MM.1S (cell line): ENCODE data around the gene PRR18.

ENCODE experiments used
- DNase-seq: peaks from one replicate; pipeline ENCODE4 v3.0.0-alpha.2; 2015
- H2AFZ ChIP-seq: fragments of 300-600 bp; sonication (generic); 2 replicates; pipeline ENCODE4 v1.6.0; 2016; ENCODE audit warnings: antibody characterized with exemption, low read length
- H3F3A ChIP-seq: fragments of 300-600 bp; sonication (generic); 2 replicates; pipeline ENCODE4 v1.6.1; 2016; ENCODE audit warnings: mild to moderate bottlenecking, antibody characterized with exemption, low read length, moderate library complexity, mixed read lengths; ENCODE audit not compliant: insufficient read depth
- H3K27ac ChIP-seq: fragments of 300-600 bp; sonication (generic); 2 replicates; pipeline ENCODE4 v1.5.1; 2016; ENCODE audit warnings: mild to moderate bottlenecking, low read length
- H3K27me3 ChIP-seq: fragments of 300-600 bp; sonication (generic); replicated peaks from 2 replicates; pipeline ENCODE4 v1.6.0; 2016; ENCODE audit warnings: low read length; ENCODE audit not compliant: insufficient read depth
- H3K36me3 ChIP-seq: fragments of 300-600 bp; sonication (generic); replicated peaks from 2 replicates; pipeline ENCODE4 v1.6.1; 2016; ENCODE audit warnings: mild to moderate bottlenecking, low read length, mixed read lengths; ENCODE audit not compliant: insufficient read depth
- H3K4me1 ChIP-seq: fragments of 300-600 bp; sonication (generic); 2 replicates; pipeline ENCODE4 v1.6.1; 2016; ENCODE audit warnings: low read length, mixed read lengths
- H3K4me2 ChIP-seq: fragments of 300-600 bp; sonication (generic); 2 replicates; pipeline ENCODE4 v1.6.0; 2016; ENCODE audit warnings: low read depth, low read length
- H3K4me3 ChIP-seq: fragments of 300-600 bp; sonication (generic); 2 replicates; pipeline ENCODE4 v1.5.1; 2016; ENCODE audit warnings: low read length, mixed read lengths
- H3K79me2 ChIP-seq: fragments of 300-600 bp; sonication (generic); 2 replicates; pipeline ENCODE4 v1.6.1; 2016; ENCODE audit warnings: mixed run types, low read length, mixed read lengths
- H3K9ac ChIP-seq: fragments of 300-600 bp; sonication (generic); 2 replicates; pipeline ENCODE4 v1.6.1; 2016; ENCODE audit warnings: low read length, mixed read lengths
- H3K9me2 ChIP-seq: fragments of 300-600 bp; sonication (generic); replicated peaks from 2 replicates; pipeline ENCODE4 v1.6.1; 2016; ENCODE audit warnings: mild to moderate bottlenecking, low read length, mixed read lengths; ENCODE audit not compliant: insufficient read depth
- H3K9me3 ChIP-seq: fragments of 300-600 bp; sonication (generic); replicated peaks from 2 replicates; pipeline ENCODE4 v1.6.1; 2016; ENCODE audit warnings: mild to moderate bottlenecking, low read length, mixed read lengths; ENCODE audit not compliant: insufficient read depth
- H4K20me1 ChIP-seq: fragments of 300-600 bp; sonication (generic); 2 replicates; pipeline ENCODE4 v1.6.1; 2016; ENCODE audit warnings: mild to moderate bottlenecking, low read length, moderate library complexity, mixed read lengths; ENCODE audit not compliant: insufficient read depth
- CTCF ChIP-seq: fragments of 300-600 bp; sonication (generic); IDR thresholded peaks from 2 replicates; pipeline ENCODE4 v1.5.1; 2016; ENCODE audit warnings: antibody characterized with exemption, low read length, mixed read lengths
- EZH2 ChIP-seq: fragments of 300-600 bp; sonication (generic); optimal IDR thresholded peaks from 2 replicates; pipeline ENCODE3; 2017; ENCODE audit warnings: low read depth, mild to moderate bottlenecking, antibody characterized with exemption, low read length, mixed read lengths
- EZH2phosphoT487 ChIP-seq: fragments of 300-600 bp; sonication (generic); IDR thresholded peaks from 2 replicates; pipeline ENCODE4 v1.6.1; 2018; ENCODE audit warnings: antibody characterized with exemption, low read length

Gene PRR18

GRCh38 chr6:166275714-166276166, 32.5 kb downstream of the PRR18 start:
- no peaks in the 10 kb centered on the region for H3K27me3 ChIP-seq
- H3K27ac ChIP-seq: no peak overlapping the region
- peak; percentile 88 for TF ChIP-seq CTCF
- no peak for TF ChIP-seq EZH2
- TF ChIP-seq EZH2phosphoT487: no peak
- no peaks in the 10 kb centered on the region for H3K9me2 ChIP-seq
- no peak overlapping the region for H2AFZ ChIP-seq
- no peaks in the 10 kb centered on the region for H3K79me2 ChIP-seq
- H3K4me2 ChIP-seq: no peak overlapping the region
- H3K9ac ChIP-seq: no peak overlapping the region
- H3K9me3 ChIP-seq: no peaks in the 10 kb centered on the region
- no peaks in the 10 kb centered on the region for H3F3A ChIP-seq
- no peaks in the 10 kb centered on the region for H3K36me3 ChIP-seq
- DNase-seq: peak; percentile 50
- H3K4me3 ChIP-seq: no peak overlapping the region
- H4K20me1 ChIP-seq: no peaks in the 10 kb centered on the region
- H3K4me1 ChIP-seq: no peaks in the 10 kb centered on the region

- H3K36me3 ChIP-seq: no peaks in the 10 kb centered on the region
Measured at GRCh38 chr6:166274739-166275370, 33.3 kb downstream of the PRR18 start.

GRCh38 chr6:166274163-166274562, 34.0 kb downstream of the PRR18 start:
- H3F3A ChIP-seq: no peaks in the 10 kb centered on the region
- H4K20me1 ChIP-seq: no peaks in the 10 kb centered on the region
- no peak overlapping the region for H3K27ac ChIP-seq
- H3K9me2 ChIP-seq: no peaks in the 10 kb centered on the region
- no peak overlapping the region for H3K9ac ChIP-seq
- TF ChIP-seq EZH2phosphoT487 (no peak), EZH2 (no peak), CTCF (no peak)
- H3K4me1 ChIP-seq: no peaks in the 10 kb centered on the region
- H3K4me2 ChIP-seq: no peak overlapping the region
- no peaks in the 10 kb centered on the region for H3K79me2 ChIP-seq
- no peaks in the 10 kb centered on the region for H3K27me3 ChIP-seq
- no peak overlapping the region for H3K4me3 ChIP-seq
- H2AFZ ChIP-seq: no peak overlapping the region
- no peaks in the 10 kb centered on the region for H3K36me3 ChIP-seq
- H3K9me3 ChIP-seq: no peaks in the 10 kb centered on the region
- DNase-seq: no peak

More at GRCh38 chr6:166274739-166275370, 33.3 kb downstream of the PRR18 start:
- no peak for TF ChIP-seq EZH2phosphoT487
- no peak for TF ChIP-seq EZH2
- no peak for TF ChIP-seq CTCF
- no peak overlapping the region for H2AFZ ChIP-seq
- no peaks in the 10 kb centered on the region for H3K27me3 ChIP-seq
- no peaks in the 10 kb centered on the region for H3K9me2 ChIP-seq
- H3K4me1 ChIP-seq: no peaks in the 10 kb centered on the region
- DNase-seq: no peak
- no peak overlapping the region for H3K9ac ChIP-seq
- no peak overlapping the region for H3K4me3 ChIP-seq
- H3K79me2 ChIP-seq: no peaks in the 10 kb centered on the region
- no peak overlapping the region for H3K4me2 ChIP-seq
- no peaks in the 10 kb centered on the region for H4K20me1 ChIP-seq
- H3F3A ChIP-seq: no peaks in the 10 kb centered on the region
- no peaks in the 10 kb centered on the region for H3K9me3 ChIP-seq
- no peak overlapping the region for H3K27ac ChIP-seq
